Measurements from ENCODE around the gene SCEL.

SCEL gene

GRCh38 chr13:77502104-77502720 lies 33.3 kb upstream of the SCEL start:
- Histone ChIP-seq H3K36me3 (ENCODE audit: control insufficient read depth, low read length) (no peaks in the 10 kb centered on the region), H3K4me1 (ENCODE audit: control insufficient read depth, low read length) (peaks cover 36% of the 10 kb centered on the region), H3K27me3 (ENCODE audit: control insufficient read depth, low read length) (no peaks in the 10 kb centered on the region), H3K27ac (ENCODE audit: low read depth, low read length) (peak overlapping the region; percentile 1), H3K79me2 (ENCODE audit: control insufficient read depth, low read length) (no peaks in the 10 kb centered on the region), H3K9me2 (replicated peaks; ENCODE audit: control insufficient read depth, low read length) (no peaks in the 10 kb centered on the region), H3K9me3 (ENCODE audit: control insufficient read depth, insufficient read depth, low read length) (no peaks in the 10 kb centered on the region), H3K4me3 (ENCODE audit: low read length) (peak overlapping the region; percentile 10; the same call in 1 of the 2 replicates), H3K4me2 (ENCODE audit: low read length) (peak overlapping the region; percentile 30), H3F3A (ENCODE audit: control insufficient read depth, insufficient read depth) (no peaks in the 10 kb centered on the region), H4K20me1 (ENCODE audit: control insufficient read depth, insufficient read depth, low read depth, low read length) (no peaks in the 10 kb centered on the region)
- TF ChIP-seq CTCF (IDR thresholded peaks at IDR 0.05; ENCODE audit: low read depth, low read length, poor library complexity, severe bottlenecking) = no peak
- TF ChIP-seq EZH2phosphoT487 (IDR thresholded peaks at IDR 0.05; ENCODE audit: borderline replicate concordance, low read length) = no peak

- no peaks in the 10 kb centered on the region for H3K36me3 ChIP-seq (ENCODE audit: control insufficient read depth, low read length)
- H3K9me2 ChIP-seq (replicated peaks; ENCODE audit: control insufficient read depth, low read length) = no peaks in the 10 kb centered on the region
- H3K4me1 ChIP-seq (ENCODE audit: control insufficient read depth, low read length) = peaks cover 36% of the 10 kb centered on the region
- no peaks in the 10 kb centered on the region for H3K9me3 ChIP-seq (ENCODE audit: control insufficient read depth, insufficient read depth, low read length)
- peak overlapping the region; percentile 62 for H3K4me2 ChIP-seq (ENCODE audit: low read length)
- no peak for TF ChIP-seq CTCF (IDR thresholded peaks at IDR 0.05; ENCODE audit: low read depth, low read length, poor library complexity, severe bottlenecking)
- TF ChIP-seq EZH2phosphoT487 (IDR thresholded peaks at IDR 0.05; ENCODE audit: borderline replicate concordance, low read length) = no peak
- H3K4me3 ChIP-seq (ENCODE audit: low read length) = peak overlapping the region; percentile 50
- H3K27me3 ChIP-seq (ENCODE audit: control insufficient read depth, low read length) = no peaks in the 10 kb centered on the region
- H3K27ac ChIP-seq (ENCODE audit: low read depth, low read length) = peak overlapping the region; percentile 62
- H3F3A ChIP-seq (ENCODE audit: control insufficient read depth, insufficient read depth) = no peaks in the 10 kb centered on the region
- H3K79me2 ChIP-seq (ENCODE audit: control insufficient read depth, low read length) = no peaks in the 10 kb centered on the region
- H4K20me1 ChIP-seq (ENCODE audit: control insufficient read depth, insufficient read depth, low read depth, low read length) = no peaks in the 10 kb centered on the region
These were observed 32.1 kb upstream of the SCEL start for GRCh38 chr13:77503398-77503797.

GRCh38 chr13:77506874-77507273 lies 28.6 kb upstream of the SCEL start:
- Histone ChIP-seq H3K27me3 (ENCODE audit: control insufficient read depth, low read length) (no peaks in the 10 kb centered on the region), H4K20me1 (ENCODE audit: control insufficient read depth, insufficient read depth, low read depth, low read length) (no peaks in the 10 kb centered on the region), H3F3A (ENCODE audit: control insufficient read depth, insufficient read depth) (no peaks in the 10 kb centered on the region), H3K27ac (ENCODE audit: low read depth, low read length) (no peak overlapping the region), H3K4me3 (ENCODE audit: low read length) (no peak overlapping the region), H3K9me2 (replicated peaks; ENCODE audit: control insufficient read depth, low read length) (no peaks in the 10 kb centered on the region), H3K9me3 (ENCODE audit: control insufficient read depth, insufficient read depth, low read length) (no peaks in the 10 kb centered on the region), H3K4me1 (ENCODE audit: control insufficient read depth, low read length) (peaks cover 31% of the 10 kb centered on the region), H3K4me2 (ENCODE audit: low read length) (no peak overlapping the region), H3K36me3 (ENCODE audit: control insufficient read depth, low read length) (no peaks in the 10 kb centered on the region), H3K79me2 (ENCODE audit: control insufficient read depth, low read length) (no peaks in the 10 kb centered on the region)
- peak; percentile 54 for TF ChIP-seq CTCF (IDR thresholded peaks at IDR 0.05; ENCODE audit: low read depth, low read length, poor library complexity, severe bottlenecking)
- TF ChIP-seq EZH2phosphoT487 (IDR thresholded peaks at IDR 0.05; ENCODE audit: borderline replicate concordance, low read length) = no peak

Measured in DOHH2 (cell line).